ENCODE measurements around the gene UST.

UST gene

DNA sequence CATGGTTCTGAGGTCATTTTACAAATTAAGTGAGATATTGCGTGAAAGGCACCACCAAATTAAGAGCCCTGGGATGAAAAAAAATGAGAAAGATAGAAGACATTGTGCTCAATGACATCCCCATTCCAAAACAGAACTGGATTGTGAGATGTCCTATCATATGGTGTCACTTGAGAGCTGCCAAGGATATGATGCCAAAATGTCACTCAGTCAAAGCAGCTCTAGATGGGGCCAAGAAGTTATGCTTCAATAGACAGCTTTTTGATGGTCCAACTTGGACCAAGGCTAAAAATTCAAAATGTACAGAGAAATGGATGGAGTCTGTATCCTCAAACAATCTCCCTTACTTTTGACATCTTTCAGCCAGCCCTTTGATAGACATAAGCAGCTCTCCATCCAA is 180.8 kb downstream of the UST start:
- TF ChIP-seq, protein P1, sequence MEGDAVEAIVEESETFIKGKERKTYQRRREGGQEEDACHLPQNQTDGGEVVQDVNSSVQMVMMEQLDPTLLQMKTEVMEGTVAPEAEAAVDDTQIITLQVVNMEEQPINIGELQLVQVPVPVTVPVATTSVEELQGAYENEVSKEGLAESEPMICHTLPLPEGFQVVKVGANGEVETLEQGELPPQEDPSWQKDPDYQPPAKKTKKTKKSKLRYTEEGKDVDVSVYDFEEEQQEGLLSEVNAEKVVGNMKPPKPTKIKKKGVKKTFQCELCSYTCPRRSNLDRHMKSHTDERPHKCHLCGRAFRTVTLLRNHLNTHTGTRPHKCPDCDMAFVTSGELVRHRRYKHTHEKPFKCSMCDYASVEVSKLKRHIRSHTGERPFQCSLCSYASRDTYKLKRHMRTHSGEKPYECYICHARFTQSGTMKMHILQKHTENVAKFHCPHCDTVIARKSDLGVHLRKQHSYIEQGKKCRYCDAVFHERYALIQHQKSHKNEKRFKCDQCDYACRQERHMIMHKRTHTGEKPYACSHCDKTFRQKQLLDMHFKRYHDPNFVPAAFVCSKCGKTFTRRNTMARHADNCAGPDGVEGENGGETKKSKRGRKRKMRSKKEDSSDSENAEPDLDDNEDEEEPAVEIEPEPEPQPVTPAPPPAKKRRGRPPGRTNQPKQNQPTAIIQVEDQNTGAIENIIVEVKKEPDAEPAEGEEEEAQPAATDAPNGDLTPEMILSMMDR (IDR thresholded peaks at IDR 0.05; ENCODE audit: low read depth, low read length, poor library complexity, severe bottlenecking), result no peak
- TF ChIP-seq EZH2phosphoT487 (IDR thresholded peaks at IDR 0.05; ENCODE audit: borderline replicate concordance, low read length), result no peak
- Histone ChIP-seq H3K9me2 (replicated peaks; ENCODE audit: control insufficient read depth, low read length) (no peaks in the 10 kb centered on the region), H3K79me2 (ENCODE audit: control insufficient read depth, low read length) (no peaks in the 10 kb centered on the region), H3K36me3 (ENCODE audit: control insufficient read depth, low read length) (no peaks in the 10 kb centered on the region), H3K27ac (ENCODE audit: low read depth, low read length) (no peak overlapping the region), H3K4me2 (ENCODE audit: low read length) (no peak overlapping the region), H4K20me1 (ENCODE audit: control insufficient read depth, insufficient read depth, low read depth, low read length) (no peaks in the 10 kb centered on the region), H3F3A (ENCODE audit: control insufficient read depth, insufficient read depth) (no peaks in the 10 kb centered on the region), H3K4me1 (ENCODE audit: control insufficient read depth, low read length) (no peaks in the 10 kb centered on the region), H3K4me3 (ENCODE audit: low read length) (no peak overlapping the region), H3K27me3 (ENCODE audit: control insufficient read depth, low read length) (peaks cover 2% of the 10 kb centered on the region; the same call in 1 of the 2 replicates), H3K9me3 (ENCODE audit: control insufficient read depth, insufficient read depth, low read length) (no peaks in the 10 kb centered on the region)

DNA sequence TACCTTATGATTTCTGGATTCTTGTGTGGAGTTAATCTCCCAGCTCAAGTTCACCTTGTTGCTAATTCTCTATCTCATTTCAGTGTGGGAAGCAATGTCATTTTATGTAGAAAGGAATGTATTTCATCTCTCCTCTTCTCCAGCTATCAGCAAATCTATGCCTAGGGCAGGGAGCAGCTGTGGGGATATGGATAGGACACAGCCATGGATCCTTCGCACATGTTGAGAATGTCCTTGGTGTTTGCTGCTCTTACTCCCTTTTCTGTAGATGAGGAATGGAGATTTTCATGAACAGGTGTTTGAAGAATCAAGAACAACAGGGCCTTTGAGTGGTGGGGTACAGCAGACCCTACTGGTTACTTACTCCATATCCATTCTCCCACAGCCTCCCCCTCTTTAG is 182.0 kb downstream of the UST start:
- TF ChIP-seq, protein P1 (IDR thresholded peaks at IDR 0.05; ENCODE audit: low read depth, low read length, poor library complexity, severe bottlenecking), result no peak
- TF ChIP-seq EZH2phosphoT487 (IDR thresholded peaks at IDR 0.05; ENCODE audit: borderline replicate concordance, low read length), result no peak
- no peaks in the 10 kb centered on the region for H3K9me3 ChIP-seq (ENCODE audit: control insufficient read depth, insufficient read depth, low read length)
- peaks cover 5% of the 10 kb centered on the region; the same call in 1 of the 2 replicates for H3K27me3 ChIP-seq (ENCODE audit: control insufficient read depth, low read length)
- no peaks in the 10 kb centered on the region for H4K20me1 ChIP-seq (ENCODE audit: control insufficient read depth, insufficient read depth, low read depth, low read length)
- no peak overlapping the region for H3K4me2 ChIP-seq (ENCODE audit: low read length)
- H3K36me3 ChIP-seq (ENCODE audit: control insufficient read depth, low read length), result no peaks in the 10 kb centered on the region
- no peaks in the 10 kb centered on the region for H3K79me2 ChIP-seq (ENCODE audit: control insufficient read depth, low read length)
- no peaks in the 10 kb centered on the region for H3K4me1 ChIP-seq (ENCODE audit: control insufficient read depth, low read length)
- no peaks in the 10 kb centered on the region for H3F3A ChIP-seq (ENCODE audit: control insufficient read depth, insufficient read depth)
- no peak overlapping the region for H3K4me3 ChIP-seq (ENCODE audit: low read length)
- H3K27ac ChIP-seq (ENCODE audit: low read depth, low read length), result no peak overlapping the region
- H3K9me2 ChIP-seq (replicated peaks; ENCODE audit: control insufficient read depth, low read length), result no peaks in the 10 kb centered on the region

DNA sequence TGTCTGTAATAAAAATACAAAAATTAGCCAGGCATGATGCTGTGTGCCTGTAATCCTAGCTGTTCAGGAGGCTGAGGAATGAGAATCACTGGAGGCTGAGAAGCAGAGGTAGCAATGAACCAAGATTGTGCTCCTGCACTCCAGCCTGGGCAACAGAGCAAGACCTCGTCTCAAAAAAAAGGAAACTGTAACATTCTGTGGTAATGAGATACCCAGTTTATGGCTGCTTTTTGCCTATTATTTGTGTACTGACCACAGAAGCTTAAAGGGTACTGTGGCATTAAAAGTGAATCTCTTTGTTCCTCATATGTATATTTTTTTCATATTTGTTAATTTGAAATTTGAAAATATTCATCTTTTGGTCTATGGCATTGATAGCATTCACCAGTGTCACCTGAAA is 185.4 kb downstream of the UST start:
- no peaks in the 10 kb centered on the region for H3F3A ChIP-seq (ENCODE audit: control insufficient read depth, insufficient read depth)
- H3K9me2 ChIP-seq (replicated peaks; ENCODE audit: control insufficient read depth, low read length), result no peaks in the 10 kb centered on the region
- no peaks in the 10 kb centered on the region for H4K20me1 ChIP-seq (ENCODE audit: control insufficient read depth, insufficient read depth, low read depth, low read length)
- H3K9me3 ChIP-seq (ENCODE audit: control insufficient read depth, insufficient read depth, low read length), result no peaks in the 10 kb centered on the region
- H3K27me3 ChIP-seq (ENCODE audit: control insufficient read depth, low read length), result peaks cover 12% of the 10 kb centered on the region
- no peak overlapping the region for H3K27ac ChIP-seq (ENCODE audit: low read depth, low read length)
- TF ChIP-seq, protein P1 (IDR thresholded peaks at IDR 0.05; ENCODE audit: low read depth, low read length, poor library complexity, severe bottlenecking), result no peak
- TF ChIP-seq EZH2phosphoT487 (IDR thresholded peaks at IDR 0.05; ENCODE audit: borderline replicate concordance, low read length), result no peak
- no peak overlapping the region for H3K4me3 ChIP-seq (ENCODE audit: low read length)
- H3K4me1 ChIP-seq (ENCODE audit: control insufficient read depth, low read length), result no peaks in the 10 kb centered on the region
- H3K79me2 ChIP-seq (ENCODE audit: control insufficient read depth, low read length), result no peaks in the 10 kb centered on the region
- no peaks in the 10 kb centered on the region for H3K36me3 ChIP-seq (ENCODE audit: control insufficient read depth, low read length)
- H3K4me2 ChIP-seq (ENCODE audit: low read length), result no peak overlapping the region

DNA sequence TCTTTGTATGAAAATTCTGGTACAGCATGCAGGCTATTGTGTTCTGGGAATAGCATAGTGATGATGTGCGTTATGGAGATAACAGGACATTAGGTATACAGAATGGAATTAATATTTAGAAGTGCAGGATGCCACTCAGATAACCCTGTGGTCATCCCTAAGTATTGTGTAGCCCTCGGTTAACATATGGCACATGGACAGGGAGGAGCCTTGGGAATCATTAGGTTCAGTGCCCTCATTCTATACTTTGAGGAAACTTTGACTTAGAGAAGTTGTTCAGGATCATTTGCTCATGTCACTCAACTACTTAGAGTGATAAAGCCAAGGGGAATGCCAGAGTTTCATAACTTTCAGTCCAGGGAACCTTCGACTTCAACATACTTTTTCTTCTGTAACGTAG is 185.9 kb downstream of the UST start:
- no peaks in the 10 kb centered on the region for H3K4me1 ChIP-seq (ENCODE audit: control insufficient read depth, low read length)
- TF ChIP-seq, protein P1 (IDR thresholded peaks at IDR 0.05; ENCODE audit: low read depth, low read length, poor library complexity, severe bottlenecking), result no peak
- no peak for TF ChIP-seq EZH2phosphoT487 (IDR thresholded peaks at IDR 0.05; ENCODE audit: borderline replicate concordance, low read length)
- H3K36me3 ChIP-seq (ENCODE audit: control insufficient read depth, low read length), result no peaks in the 10 kb centered on the region
- no peaks in the 10 kb centered on the region for H3K79me2 ChIP-seq (ENCODE audit: control insufficient read depth, low read length)
- H3K9me3 ChIP-seq (ENCODE audit: control insufficient read depth, insufficient read depth, low read length), result no peaks in the 10 kb centered on the region
- no peak overlapping the region for H3K4me3 ChIP-seq (ENCODE audit: low read length)
- H3K4me2 ChIP-seq (ENCODE audit: low read length), result no peak overlapping the region
- H3K9me2 ChIP-seq (replicated peaks; ENCODE audit: control insufficient read depth, low read length), result no peaks in the 10 kb centered on the region
- no peaks in the 10 kb centered on the region for H4K20me1 ChIP-seq (ENCODE audit: control insufficient read depth, insufficient read depth, low read depth, low read length)
- H3K27me3 ChIP-seq (ENCODE audit: control insufficient read depth, low read length), result peaks cover 12% of the 10 kb centered on the region
- no peak overlapping the region for H3K27ac ChIP-seq (ENCODE audit: low read depth, low read length)
- no peaks in the 10 kb centered on the region for H3F3A ChIP-seq (ENCODE audit: control insufficient read depth, insufficient read depth)
